ENCODE results near the gene CELF6. TPM values are rescaled to one million over a fixed set of nuclear protein-coding genes. Genes with fewer than 3 reads are reported as not detected.
A peak's percentile ranks its signal among the peaks of the same experiment; 100 is the strongest.

Gene CELF6
- polyA plus RNA-seq, 3 donors = 2.9 TPM; not detected in 2

DNA sequence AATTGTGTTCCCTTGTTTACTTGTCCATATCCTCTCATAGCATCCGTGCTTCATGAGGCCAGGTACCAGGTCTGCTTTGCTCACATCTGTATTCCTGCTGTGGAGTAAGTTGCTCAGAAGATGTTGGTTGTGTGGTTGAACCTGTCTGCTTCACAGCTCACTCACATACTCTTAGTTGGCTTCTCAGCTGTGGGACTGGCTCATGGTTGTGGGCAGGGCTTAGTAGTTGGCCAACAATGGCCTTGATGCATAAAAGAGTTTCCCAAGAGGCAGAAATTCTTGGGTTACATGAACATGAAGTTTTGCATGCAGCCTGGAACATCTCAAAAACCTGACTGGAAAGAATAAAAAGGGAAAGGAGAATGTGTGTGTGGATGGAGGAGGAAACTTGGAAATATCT lies 17.0 kb downstream of the CELF6 start:
- H3K36me3 Mint-ChIP-seq = no peaks in the 10 kb centered on the region
- Histone ChIP-seq H3K9ac (ENCODE audit: insufficient read depth, low read length, poor library complexity, severe bottlenecking) (no peak overlapping the region), H3K79me2 (ENCODE audit: insufficient read depth, low read length) (no peaks in the 10 kb centered on the region), H2AFZ (ENCODE audit: insufficient read depth, low read depth, low read length, poor library complexity, severe bottlenecking) (no peak overlapping the region), H3K4me1 (ENCODE audit: control insufficient read depth in 1 of 2, insufficient read depth in 2 of 2, low read length in 2 of 2) (peaks cover 8 to 10% of the 10 kb centered on the region in 2 donors), H3K27me3 (ENCODE audit: control insufficient read depth in 2 of 2, insufficient read depth in 2 of 2, low read length in 2 of 2) (no peaks in the 10 kb centered on the region), H3K27ac (ENCODE audit: low read depth in 1 of 2, low read length in 2 of 2) (no peak overlapping the region), H3K4me2 (replicated peaks; ENCODE audit: extremely low read depth, low read length, poor library complexity, severe bottlenecking) (no peak overlapping the region), H4K20me1 (ENCODE audit: insufficient read depth, low read length) (no peaks in the 10 kb centered on the region), H3K4me3 (replicated peaks in 1 of 3; ENCODE audit: low read depth in 2 of 3, low read length in 3 of 3) (no peak overlapping the region), H3K36me3 (replicated peaks in 1 of 2; ENCODE audit: control insufficient read depth in 1 of 2, insufficient read depth in 2 of 2, low read length in 2 of 2) (no peaks in the 10 kb centered on the region), H3K9me3 (replicated peaks in 1 of 2; ENCODE audit: control insufficient read depth in 1 of 2, insufficient read depth in 1 of 2, low read length in 2 of 2) (no peaks in the 10 kb centered on the region)
- peaks cover 14% of the 10 kb centered on the region for H3K4me1 Mint-ChIP-seq
- no peaks in the 10 kb centered on the region for H3K9me3 Mint-ChIP-seq
- H3K4me3 Mint-ChIP-seq = no peak overlapping the region
- intact Hi-C loops (cut with micrococcal nuclease) = no loop called here
- H3K27ac Mint-ChIP-seq = peak overlapping the region in 1 of 7 donors; percentile 11
- DNase-seq = no peak
- H3K27me3 Mint-ChIP-seq (ENCODE audit: low read depth in 3 of 3) = peaks cover 0 to 4% (median 2%) of the 10 kb centered on the region in 3 donors
- no peak for TF ChIP-seq CTCF (IDR thresholded peaks at IDR 0.05)
- no CpG with 5 or more reads among the region's 1 CpG for WGBS (ENCODE audit: insufficient coverage)

DNA sequence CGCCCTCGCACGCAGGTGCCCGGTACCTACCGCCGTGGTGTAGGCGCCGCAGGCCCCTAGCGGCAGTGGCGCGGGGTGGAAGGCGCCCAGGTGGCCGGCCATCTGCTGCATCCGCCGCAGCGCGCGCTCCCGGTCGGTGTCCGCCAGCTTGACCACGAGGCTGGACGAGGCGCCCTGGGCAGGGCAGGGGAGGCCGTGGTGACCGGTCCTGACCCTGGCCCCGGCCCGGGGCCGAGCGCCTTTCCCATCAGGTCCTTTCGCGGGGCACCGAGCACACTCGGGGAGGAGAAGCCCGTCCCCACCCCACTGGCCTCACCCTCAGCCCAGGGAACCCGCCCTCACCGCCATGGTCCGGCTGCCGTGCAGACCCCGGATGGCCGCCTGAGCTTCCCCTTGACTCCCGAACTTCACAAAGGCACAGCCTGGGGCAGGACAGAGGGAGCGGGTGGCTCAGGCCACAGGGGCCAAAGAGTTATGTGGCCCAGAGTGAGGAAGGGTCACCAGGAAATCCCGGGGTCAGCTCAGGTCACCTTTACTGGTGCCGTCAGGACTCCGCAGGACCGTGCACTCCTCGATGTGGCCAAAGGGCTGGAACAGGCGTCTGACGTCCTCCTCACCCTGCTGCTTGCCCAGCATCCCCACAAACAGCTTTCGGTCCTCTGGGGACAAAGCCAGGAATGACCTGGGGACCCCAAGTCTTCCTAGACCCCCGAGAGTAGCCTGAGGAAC lies 30.2 kb downstream of the CELF6 start:
- Mint-ChIP-seq H3K36me3 (no peaks in the 10 kb centered on the region), H3K27ac (no peak overlapping the region), H3K9me3 (no peaks in the 10 kb centered on the region), H3K4me3 (no peak overlapping the region), H3K4me1 (no peaks in the 10 kb centered on the region), H3K27me3 (ENCODE audit: low read depth in 3 of 3) (no peaks in the 10 kb centered on the region)
- no peak overlapping the region for H3K27ac ChIP-seq (ENCODE audit: low read depth in 1 of 2, low read length in 2 of 2)
- no peaks in the 10 kb centered on the region for H3K79me2 ChIP-seq (ENCODE audit: insufficient read depth, low read length)
- WGBS (ENCODE audit: insufficient coverage) = 97% methylated on average over 42 of the region's 52 CpGs
- no peaks in the 10 kb centered on the region for H3K36me3 ChIP-seq (replicated peaks in 1 of 2; ENCODE audit: control insufficient read depth in 1 of 2, insufficient read depth in 2 of 2, low read length in 2 of 2)
- H3K4me1 ChIP-seq (ENCODE audit: control insufficient read depth in 1 of 2, insufficient read depth in 2 of 2, low read length in 2 of 2) = no peaks in the 10 kb centered on the region
- intact Hi-C loops (cut with micrococcal nuclease) = loop anchor here in 1 of 2 donors (5.0 kb wide), 1 partner anchor 92 kb away; the partner anchor contains the start of gene GRAMD2A
- no peaks in the 10 kb centered on the region for H4K20me1 ChIP-seq (ENCODE audit: insufficient read depth, low read length)
- no peak overlapping the region for H3K9ac ChIP-seq (ENCODE audit: insufficient read depth, low read length, poor library complexity, severe bottlenecking)
- H2AFZ ChIP-seq (ENCODE audit: insufficient read depth, low read depth, low read length, poor library complexity, severe bottlenecking) = no peak overlapping the region
- DNase-seq = no peak
- H3K4me3 ChIP-seq (replicated peaks in 1 of 3; ENCODE audit: low read depth in 2 of 3, low read length in 3 of 3) = no peak overlapping the region
- TF ChIP-seq CTCF (IDR thresholded peaks at IDR 0.05) = no peak
- H3K27me3 ChIP-seq (ENCODE audit: control insufficient read depth in 2 of 2, insufficient read depth in 2 of 2, low read length in 2 of 2) = no peaks in the 10 kb centered on the region
- H3K4me2 ChIP-seq (replicated peaks; ENCODE audit: extremely low read depth, low read length, poor library complexity, severe bottlenecking) = no peak overlapping the region
- H3K9me3 ChIP-seq (replicated peaks in 1 of 2; ENCODE audit: control insufficient read depth in 1 of 2, insufficient read depth in 1 of 2, low read length in 2 of 2) = no peaks in the 10 kb centered on the region
